H1 (cell line): Measurements from ENCODE around the gene ZNF610. TPM values are rescaled to one million over a fixed set of nuclear protein-coding genes. Genes with fewer than 3 reads are reported as not detected.

ENCODE experiments used
- ATF2 ChIP-seq: IDR thresholded peaks from 2 replicates; pipeline ENCODE4 v1.6.1; 2012; ENCODE audit warnings: low read length, inconsistent platforms
- ATF3 ChIP-seq: IDR thresholded peaks from 2 replicates; pipeline ENCODE4 v1.6.1; 2011; ENCODE audit warnings: low read depth, mild to moderate bottlenecking, low read length; ENCODE audit not compliant: insufficient read depth
- CTBP2 ChIP-seq: IDR thresholded peaks from 2 replicates; pipeline ENCODE4 v1.7.0; 2011; ENCODE audit warnings: borderline replicate concordance, mild to moderate bottlenecking, moderate library complexity, mixed read lengths, low read length; ENCODE audit not compliant: insufficient read depth, insufficient read length
- EP300 ChIP-seq, 2 experiments: IDR thresholded peaks; 1 replicate in 1 of 2; 2 replicates in 1 of 2; pipeline ENCODE4 v1.6.1; 2011 to 2012; ENCODE audit warnings: low read depth in 2 of 2, low read length in 2 of 2, mild to moderate bottlenecking in 2 of 2, borderline replicate concordance in 1 of 2, inconsistent platforms in 1 of 2, moderate library complexity in 1 of 2
- EZH2 ChIP-seq: fragments of 200-600 bp; sonication (generic); IDR thresholded peaks from 2 replicates; pipeline ENCODE4 v1.7.1; 2012; ENCODE audit warnings: low read depth, mild to moderate bottlenecking, moderate library complexity, low read length, inconsistent platforms; ENCODE audit not compliant: severe bottlenecking
- HDAC2 ChIP-seq, 2 experiments: fragments of 300-600 bp in 1 of 2; sonication (generic) in 1 of 2; IDR thresholded peaks; 2 replicates each; pipeline ENCODE4 v1.6.1; 2011 to 2012; ENCODE audit warnings: low read depth in 2 of 2, low read length in 2 of 2, mild to moderate bottlenecking in 2 of 2, moderate library complexity in 2 of 2, borderline replicate concordance in 1 of 2, inconsistent platforms in 1 of 2
- JUND ChIP-seq: IDR thresholded peaks from 2 replicates; pipeline ENCODE4 v1.6.1; 2011; ENCODE audit warnings: mild to moderate bottlenecking, improper control_type of control experiment, low read length
- KDM5A ChIP-seq: fragments of 200-600 bp; IDR thresholded peaks from 2 replicates; pipeline ENCODE4 v1.7.1; 2012; ENCODE audit warnings: mild to moderate bottlenecking, low read length, inconsistent platforms, mixed read lengths
- MAX ChIP-seq: IDR thresholded peaks from 2 replicates; pipeline ENCODE4 v1.6.1; 2012; ENCODE audit warnings: inconsistent platforms
- POLR2A ChIP-seq, 2 experiments: IDR thresholded peaks; 1 replicate in 1 of 2; 2 replicates in 1 of 2; pipeline ENCODE4 v1.6.1; 2011; ENCODE audit warnings: low read depth in 2 of 2, low read length in 2 of 2, mild to moderate bottlenecking in 2 of 2; ENCODE audit errors: control extremely low read depth in 1 of 2
- POU5F1 ChIP-seq: IDR thresholded peaks from 2 replicates; pipeline ENCODE4 v1.6.1; 2011; ENCODE audit warnings: low read depth, mild to moderate bottlenecking, low read length, moderate library complexity
- RAD21 ChIP-seq, 2 experiments: IDR thresholded peaks in 1 of 2; conservative IDR thresholded peaks in 1 of 2; 2 replicates each; pipeline ENCODE4 v1.6.1; 2011; ENCODE audit warnings: low read depth in 2 of 2, low read length in 2 of 2, improper control_type of control experiment in 1 of 2, inconsistent platforms in 1 of 2, mild to moderate bottlenecking in 1 of 2, moderate library complexity in 1 of 2
- RFX5 ChIP-seq: IDR thresholded peaks from 2 replicates; pipeline ENCODE4 v1.6.1; 2011; ENCODE audit warnings: low read depth, low read length, improper control_type of control experiment, borderline replicate concordance
- SIRT6 ChIP-seq: IDR thresholded peaks from one replicate; pipeline ENCODE4 v1.7.1; 2012; ENCODE audit warnings: low read length, inconsistent platforms
- TCF12 ChIP-seq: IDR thresholded peaks from 2 replicates; pipeline ENCODE4 v1.6.1; 2011; ENCODE audit warnings: low read depth, mild to moderate bottlenecking, low read length
- TEAD4 ChIP-seq: IDR thresholded peaks from 2 replicates; pipeline ENCODE4 v1.6.1; 2012; ENCODE audit warnings: low read depth, low read length, inconsistent platforms, mixed read lengths
- YY1 ChIP-seq: IDR thresholded peaks from 2 replicates; pipeline ENCODE4 v1.6.1; 2011; ENCODE audit warnings: low read depth, mild to moderate bottlenecking, low read length
- polyA plus RNA-seq, 7 experiments: library from polyadenylated mRNA; depleted of rRNA in 3 of 7; stranded (reverse) in 5 of 7; unstranded in 2 of 7; fragments of >200 nt in 5 of 7; fragments of 200-250 nt in 2 of 7; gene quantifications; 1 replicate in 5 of 7; 2 replicates in 1 of 7; 4 replicates in 1 of 7; pipeline versions ENCODE4 v1.2.1 to v1.2.3, GENCODE V29; 2011 to 2013; ENCODE audit warnings: missing spikeins in 2 of 7, mixed read lengths in 2 of 7
- total RNA-seq: library from RNA; stranded (reverse); fragmentation: NEBNext Ultra II Directional; extraction: Animal tissue kit (Norgen Biotek cat#: 25700); gene quantifications from 2 replicates; pipeline ENCODE4 v1.2.1, GENCODE V29; 2021
- TF ChIP-seq, protein P1 (sequence below), 3 experiments: IDR thresholded peaks; 1 replicate in 2 of 3; 2 replicates in 1 of 3; pipeline versions ENCODE4 v1.5.1 to v1.6.1; 2011; ENCODE audit warnings: low read length in 3 of 3, mild to moderate bottlenecking in 3 of 3, inconsistent platforms in 2 of 3, low read depth in 1 of 3, moderate library complexity in 1 of 3; ENCODE audit not compliant: insufficient read depth in 1 of 3; ENCODE audit errors: control extremely low read depth in 1 of 3

The ZNF610 gene
- total and polyA plus RNA-seq, 2 of the 8 experiments (the other 6 are each of a cell fraction or from before 2014, with no cell fraction given): 2.4 to 5.4 TPM

GRCh38 chr19:52336117-52336790 lies at the start of gene ZNF610 (continued):
- TF ChIP-seq HDAC2 (IDR thresholded peaks at IDR 0.05; ENCODE audit: borderline replicate concordance in 1 of 2, low read depth in 2 of 2, low read length in 2 of 2) (peak in 1 of 2 experiments; percentile 87; a peak in 2 of 4 replicates), ATF2 (no peak), TCF12 (no peak), SIRT6 (no peak), JUND (no peak), POU5F1 (no peak), MAX (peak; percentile 62), TEAD4 (no peak), ATF3 (no peak), EZH2 (no peak), POLR2A (IDR thresholded peaks at IDR 0.05; ENCODE audit: control extremely low read depth in 1 of 2, low read depth in 2 of 2, low read length in 2 of 2) (peak; percentile 82 to 86), EP300 (IDR thresholded peaks at IDR 0.05; ENCODE audit: borderline replicate concordance in 1 of 2, low read depth in 2 of 2, low read length in 2 of 2) (no peak), RAD21 (IDR thresholded peaks at IDR 0.05 in 1 of 2, conservative IDR thresholded peaks at IDR 0.05 in 1 of 2; ENCODE audit: low read depth in 2 of 2, low read length in 2 of 2) (no peak), YY1 (no peak), RFX5 (no peak), CTBP2 (no peak), KDM5A (no peak)
- TF ChIP-seq, protein P1, sequence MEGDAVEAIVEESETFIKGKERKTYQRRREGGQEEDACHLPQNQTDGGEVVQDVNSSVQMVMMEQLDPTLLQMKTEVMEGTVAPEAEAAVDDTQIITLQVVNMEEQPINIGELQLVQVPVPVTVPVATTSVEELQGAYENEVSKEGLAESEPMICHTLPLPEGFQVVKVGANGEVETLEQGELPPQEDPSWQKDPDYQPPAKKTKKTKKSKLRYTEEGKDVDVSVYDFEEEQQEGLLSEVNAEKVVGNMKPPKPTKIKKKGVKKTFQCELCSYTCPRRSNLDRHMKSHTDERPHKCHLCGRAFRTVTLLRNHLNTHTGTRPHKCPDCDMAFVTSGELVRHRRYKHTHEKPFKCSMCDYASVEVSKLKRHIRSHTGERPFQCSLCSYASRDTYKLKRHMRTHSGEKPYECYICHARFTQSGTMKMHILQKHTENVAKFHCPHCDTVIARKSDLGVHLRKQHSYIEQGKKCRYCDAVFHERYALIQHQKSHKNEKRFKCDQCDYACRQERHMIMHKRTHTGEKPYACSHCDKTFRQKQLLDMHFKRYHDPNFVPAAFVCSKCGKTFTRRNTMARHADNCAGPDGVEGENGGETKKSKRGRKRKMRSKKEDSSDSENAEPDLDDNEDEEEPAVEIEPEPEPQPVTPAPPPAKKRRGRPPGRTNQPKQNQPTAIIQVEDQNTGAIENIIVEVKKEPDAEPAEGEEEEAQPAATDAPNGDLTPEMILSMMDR (IDR thresholded peaks at IDR 0.05; ENCODE audit: control extremely low read depth in 1 of 3, insufficient read depth in 1 of 3, low read depth in 1 of 3, low read length in 3 of 3): no peak
